Daoy (cell line): Measurements from ENCODE around the gene TNFAIP8L3. TPM values are rescaled to one million over a fixed set of nuclear protein-coding genes. Genes with fewer than 3 reads are reported as not detected.

Experiments
- total RNA-seq: library from RNA; depleted of rRNA; stranded (reverse); fragments of >200 nt; shearing (Covaris generic); gene quantifications from 2 replicates; pipeline ENCODE4 v1.2.3, GENCODE V29; 2014; rRNA removed

TNFAIP8L3 gene
- total RNA-seq, 1 experiment from 2014 or later, result 0.97 TPM

Other genes with a start within 250 kb of the TNFAIP8L3 start
- 16.4 and 18.7 TPM in 2 replicates for gene AP4E1, start 186.2 kb downstream of the TNFAIP8L3 start, total RNA-seq
- 2.5 and 2.8 TPM in 2 replicates for gene CYP19A1, start 243.7 kb upstream of the TNFAIP8L3 start, total RNA-seq
- gene GLDN, start 246.7 kb upstream of the TNFAIP8L3 start, total RNA-seq, result 1.0 TPM in 1 of 2 replicates, not detected in the other